Transverse colon (tissue), 4 donors: ENCODE measurements around the gene PYGM.

Experiments
- CTCF ChIP-seq, 5 experiments: fragments of 200-600 bp in 3 of 5; fragments of 450-650 bp in 2 of 5; sonication (generic) in 3 of 5; IDR thresholded peaks; 1 replicate in 2 of 5; 2 replicates in 3 of 5; pipeline ENCODE4 v1.5.1; 2016 to 2017; ENCODE audit warnings: antibody characterized with exemption in 5 of 5, inconsistent platforms in 3 of 5, mild to moderate bottlenecking in 2 of 5, moderate library complexity in 1 of 5
- EP300 ChIP-seq: sonication (generic); formaldehyde crosslinking; IDR thresholded peaks from one replicate; pipeline ENCODE4 v1.6.1; 2017; ENCODE audit warnings: antibody characterized with exemption, low read depth
- POLR2A ChIP-seq: fragments of 450-650 bp; IDR thresholded peaks from one replicate; pipeline ENCODE4 v1.6.1; 2016; ENCODE audit warnings: antibody characterized with exemption, mild to moderate bottlenecking, moderate library complexity
- POLR2AphosphoS5 ChIP-seq, 3 donors: sonication (generic); formaldehyde crosslinking; IDR thresholded peaks; one replicate each; pipeline ENCODE4 v1.6.1; 2016; ENCODE audit warnings: antibody characterized with exemption in 3 of 3

- TF ChIP-seq EP300 (no peak), CTCF (IDR thresholded peaks at IDR 0.05) (no peak), POLR2A (no peak), POLR2AphosphoS5 (IDR thresholded peaks at IDR 0.05) (no peak)
These were observed 40.8 kb upstream of the PYGM start for GRCh38 chr11:64800303-64801157.
